ENCODE measurements around the gene KLHL21.

The KLHL21 gene

GRCh38 chr1:6599141-6599975 lies 3.3 kb downstream of the KLHL21 start:
- peak; percentile 67 for DNase-seq

DNA sequence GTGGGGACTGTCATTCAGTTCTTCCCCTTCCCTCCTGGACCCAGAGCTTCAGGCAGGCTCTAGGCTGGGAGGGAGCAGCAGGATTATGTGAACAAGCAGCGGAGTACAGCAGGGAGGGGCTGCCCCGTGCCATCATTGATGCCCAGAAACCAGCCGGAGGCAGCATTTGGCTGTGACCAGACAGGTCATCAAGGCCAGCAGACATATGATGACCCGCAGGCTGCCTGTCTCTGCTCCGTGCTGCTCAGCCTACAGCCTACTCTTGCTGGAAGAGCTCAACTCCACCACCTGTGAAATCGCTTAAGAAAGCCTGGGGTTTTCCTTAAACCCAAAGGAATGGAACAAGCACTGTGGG lies 4.9 kb downstream of the KLHL21 start:
- no peak for DNase-seq

DNA sequence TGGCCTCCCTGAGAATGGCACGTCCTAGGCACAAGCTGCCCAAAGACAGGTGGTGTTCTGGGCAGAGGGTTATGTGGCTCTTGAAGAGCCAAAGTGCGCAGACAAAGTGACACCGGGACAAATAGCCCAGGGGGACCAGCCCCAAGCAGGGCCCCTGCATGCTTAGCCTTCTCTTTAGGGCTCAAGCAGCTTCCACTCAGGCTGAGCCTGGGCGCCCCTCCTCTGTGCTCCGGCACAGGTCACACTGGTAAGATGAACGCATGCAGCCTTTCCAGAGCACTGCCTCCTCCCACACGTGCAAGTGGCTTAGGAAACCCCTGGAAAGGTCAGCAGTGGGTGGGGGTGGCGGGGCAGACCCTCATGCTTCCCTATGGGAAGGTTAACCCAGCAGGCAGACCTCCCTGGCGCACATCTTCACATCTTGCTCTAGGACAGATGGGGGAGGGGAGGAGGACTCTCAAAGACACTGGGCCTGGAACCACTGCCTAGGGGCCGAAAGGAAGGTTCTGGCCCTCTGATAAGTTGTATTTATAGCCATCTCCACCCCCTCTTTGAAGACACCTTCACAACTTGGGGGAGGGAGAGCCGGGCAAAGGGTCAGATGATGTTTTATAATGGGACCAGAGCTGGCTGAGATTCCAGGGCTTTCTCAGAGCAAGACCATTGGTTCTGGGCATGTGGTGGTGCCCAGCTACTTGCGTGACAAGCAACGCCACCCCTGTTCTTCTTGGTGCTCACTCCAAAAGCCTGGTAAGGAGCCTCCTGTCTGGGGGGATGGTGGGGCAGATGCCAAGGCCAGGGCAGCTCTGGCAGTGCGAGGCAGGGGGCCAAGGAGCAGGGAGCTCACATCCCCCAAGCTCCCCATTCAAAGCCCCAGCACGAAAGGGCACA lies 5.5 kb downstream of the KLHL21 start:
- no peak for DNase-seq

DNA sequence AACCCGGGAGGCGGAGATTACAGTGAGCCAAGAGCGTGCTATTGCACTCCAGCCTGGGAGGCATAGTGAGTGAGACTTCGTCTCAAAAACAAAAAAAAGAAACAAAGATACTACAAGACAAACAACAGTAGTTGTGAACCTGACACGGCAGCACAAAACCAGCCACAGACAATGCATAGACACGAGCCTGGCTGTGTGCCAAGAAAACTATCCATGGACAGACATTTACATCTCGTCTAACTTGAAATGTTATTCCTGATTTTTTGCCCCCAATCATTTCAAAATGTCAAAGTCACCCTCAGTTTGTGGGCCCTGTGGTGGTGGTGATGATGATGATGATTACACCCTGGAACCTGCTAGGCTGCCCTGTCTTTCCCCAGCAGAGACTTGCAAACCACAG lies 6.3 kb downstream of the KLHL21 start:
- DNase-seq, result no peak

GRCh38 chr1:6594977-6595740 lies 7.5 kb downstream of the KLHL21 start:
- DNase-seq, result no peak

- DNase-seq, result no peak
Observed at GRCh38 chr1:6593810-6594209, 8.9 kb downstream of the KLHL21 start.

DNA sequence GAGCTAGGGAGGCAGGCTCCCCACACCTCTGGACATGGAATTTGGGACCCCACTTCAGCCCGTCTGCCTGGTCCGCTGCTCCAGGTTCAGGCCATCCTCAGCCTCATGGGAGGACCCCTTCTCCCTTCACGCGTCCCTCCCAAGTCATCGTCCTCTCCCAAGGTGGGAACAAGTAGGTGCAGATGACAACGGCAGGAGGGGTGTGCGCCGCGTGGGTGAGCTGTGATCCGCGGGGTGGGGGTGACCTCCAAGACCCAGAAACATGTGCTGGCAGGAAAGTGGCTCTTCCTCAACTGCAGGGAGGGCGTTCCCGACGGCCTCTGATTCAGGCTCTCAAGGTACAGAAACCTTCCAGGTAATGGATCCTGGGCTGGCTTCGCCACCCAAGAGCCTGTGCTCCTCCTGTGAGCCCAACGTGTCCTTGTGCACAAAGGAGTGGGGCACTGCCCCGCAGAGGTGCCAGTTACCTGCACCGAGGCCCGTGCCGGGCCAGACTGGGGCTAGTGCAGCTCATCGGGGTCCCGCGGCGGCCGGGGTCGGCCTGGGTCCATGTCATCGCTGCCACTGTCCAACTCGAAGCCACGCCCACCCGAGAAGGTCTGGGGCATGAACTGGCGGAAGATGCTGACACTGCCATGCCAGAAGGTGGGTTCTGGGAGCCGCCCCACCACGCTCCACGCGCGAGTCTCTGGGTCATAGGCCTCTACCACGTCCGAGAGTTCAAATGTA lies 9.6 kb downstream of the KLHL21 start:
- no peak for DNase-seq

DNA sequence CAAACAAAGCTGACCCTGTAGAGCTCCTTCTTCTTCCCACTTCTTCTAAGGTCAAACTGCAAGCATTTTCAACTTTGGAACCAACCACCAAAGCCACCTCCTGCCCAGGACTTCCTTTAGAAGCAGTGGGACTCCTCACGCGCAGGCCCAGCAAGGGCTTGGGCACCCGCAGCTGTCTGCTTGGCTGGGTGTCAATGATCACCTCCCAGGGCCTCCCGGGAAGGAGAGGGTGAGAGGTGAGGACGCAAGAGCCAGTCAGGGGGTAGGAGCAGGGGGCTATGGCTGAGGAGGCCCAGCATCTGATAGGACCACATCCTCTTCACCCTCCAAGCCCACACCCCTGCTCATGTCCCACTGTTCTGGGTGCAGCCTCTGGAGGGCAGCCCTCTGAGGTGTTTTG lies 10.2 kb downstream of the KLHL21 start:
- DNase-seq, result no peak

- no peak for DNase-seq
Observed at GRCh38 chr1:6591644-6592043, 11.0 kb downstream of the KLHL21 start.

DNA sequence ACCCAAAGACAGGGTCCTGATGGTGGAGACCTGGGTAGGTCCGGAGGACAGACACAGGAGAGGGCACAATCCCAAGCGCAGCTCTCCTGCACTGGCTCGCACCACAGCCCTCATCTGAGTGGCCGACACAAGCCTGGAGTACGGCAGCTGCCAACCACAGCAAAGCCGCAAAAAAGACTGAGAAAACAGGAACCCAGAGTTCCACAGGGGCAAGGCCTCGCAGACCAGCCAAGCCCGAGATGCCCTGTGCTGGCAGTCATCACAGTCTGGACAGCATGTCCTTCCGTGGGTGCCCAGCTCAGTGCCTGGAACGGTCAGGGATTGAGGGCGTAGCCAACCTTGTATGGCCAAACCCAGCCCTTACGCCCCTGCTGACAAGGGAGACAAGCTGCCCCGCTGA lies 11.4 kb downstream of the KLHL21 start:
- DNase-seq, result no peak

- no peak for DNase-seq
Observed at GRCh38 chr1:6590046-6590445, 12.6 kb downstream of the KLHL21 start.

DNA sequence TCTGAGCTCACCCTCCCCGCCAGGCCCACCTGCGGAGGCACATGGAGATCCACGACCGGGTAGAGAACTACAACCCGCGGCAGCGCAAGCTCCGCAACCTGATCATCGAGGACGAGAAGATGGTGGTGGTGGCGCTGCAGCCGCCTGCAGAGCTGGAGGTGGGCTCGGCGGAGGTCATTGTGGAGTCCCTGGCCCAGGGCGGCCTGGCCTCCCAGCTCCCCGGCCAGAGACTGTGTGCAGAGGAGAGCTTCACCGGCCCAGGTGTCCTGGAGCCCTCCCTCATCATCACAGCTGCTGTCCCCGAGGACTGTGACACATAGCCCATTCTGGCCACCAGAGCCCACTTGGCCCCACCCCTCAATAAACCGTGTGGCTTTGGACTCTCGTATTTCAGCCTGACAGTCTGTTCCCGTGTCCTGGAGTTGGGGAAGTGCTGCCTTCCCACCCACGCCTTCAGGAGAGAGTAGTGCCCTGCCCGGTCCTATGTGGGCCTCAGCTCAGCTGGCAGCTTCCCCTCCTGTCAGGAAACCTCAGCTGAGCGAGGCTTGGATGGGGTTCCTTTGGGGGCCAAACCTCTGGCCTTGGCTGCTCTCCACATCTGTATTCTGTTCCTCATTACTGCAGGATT lies 13.7 kb downstream of the KLHL21 start:
- DNase-seq, result no peak

DNA sequence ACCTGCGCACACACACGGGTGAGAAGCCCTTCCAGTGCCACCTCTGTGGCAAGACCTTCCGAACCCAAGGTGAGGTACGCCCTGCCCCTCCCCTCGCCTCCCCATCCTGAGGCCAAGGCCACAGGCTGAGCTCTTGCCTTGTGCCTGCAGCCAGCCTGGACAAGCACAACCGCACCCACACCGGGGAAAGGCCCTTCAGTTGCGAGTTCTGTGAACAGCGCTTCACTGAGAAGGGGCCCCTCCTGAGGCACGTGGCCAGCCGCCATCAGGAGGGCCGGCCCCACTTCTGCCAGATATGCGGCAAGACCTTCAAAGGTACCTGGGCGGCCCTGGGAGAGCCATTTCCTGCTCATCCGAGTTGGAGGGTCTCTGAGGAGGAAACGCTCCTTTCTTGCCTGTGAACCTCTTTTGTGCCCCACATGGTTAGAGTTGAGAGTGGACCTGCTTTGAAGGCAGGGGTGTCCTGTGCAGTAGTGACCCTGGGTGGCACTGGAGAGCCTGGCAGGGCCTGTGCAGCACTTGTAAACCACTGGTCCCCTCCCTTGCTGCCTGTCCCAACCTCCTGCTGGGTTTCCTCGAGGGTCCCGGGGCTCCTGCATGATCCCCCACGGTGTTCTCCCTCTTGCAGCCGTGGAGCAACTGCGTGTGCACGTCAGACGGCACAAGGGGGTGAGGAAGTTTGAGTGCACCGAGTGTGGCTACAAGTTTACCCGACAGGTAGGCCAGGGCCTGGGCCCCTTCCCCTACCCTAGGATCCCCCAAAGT lies 14.4 kb downstream of the KLHL21 start:
- DNase-seq, result no peak

GRCh38 chr1:6587261-6588005 lies 15.2 kb downstream of the KLHL21 start:
- DNase-seq, result no peak

- no peak for DNase-seq
Observed at GRCh38 chr1:6586404-6586816, 16.3 kb downstream of the KLHL21 start.

- DNase-seq, result no peak
Observed at GRCh38 chr1:6585841-6586240, 16.8 kb downstream of the KLHL21 start.

DNA sequence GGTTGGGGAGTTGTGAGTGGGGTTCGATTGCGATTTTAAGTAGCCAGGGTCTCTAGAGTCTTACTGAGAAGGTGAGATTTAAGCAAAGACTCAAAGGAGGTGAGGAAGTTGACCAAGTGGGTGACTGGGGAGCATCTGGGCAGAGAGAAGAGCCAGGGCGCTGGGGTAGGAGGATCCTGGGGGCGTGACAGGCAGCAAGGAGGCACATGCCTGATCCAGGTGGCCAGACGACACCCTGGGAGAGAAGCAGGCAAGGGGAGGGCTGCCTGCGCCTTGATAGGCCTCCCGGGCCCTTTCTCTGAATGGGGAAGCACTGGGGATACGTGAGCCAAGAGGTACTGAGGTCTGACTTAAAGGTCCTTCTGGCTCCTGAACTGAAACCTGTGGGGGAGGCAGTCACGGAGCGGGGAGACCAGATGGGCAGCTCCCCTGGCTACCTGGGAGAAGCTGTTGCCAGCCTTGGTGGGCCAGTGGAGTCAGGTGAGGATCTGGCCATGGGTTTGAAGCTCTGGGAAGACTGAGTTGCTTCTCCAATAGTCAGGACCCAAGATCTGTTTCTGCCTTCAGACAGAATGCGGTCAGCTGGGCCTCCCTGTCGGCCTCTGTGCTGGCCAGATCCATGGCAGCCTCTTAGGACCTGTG lies 17.5 kb downstream of the KLHL21 start:
- DNase-seq, result no peak

GRCh38 chr1:6584126-6585080 lies 18.3 kb downstream of the KLHL21 start:
- DNase-seq, result no peak

DNA sequence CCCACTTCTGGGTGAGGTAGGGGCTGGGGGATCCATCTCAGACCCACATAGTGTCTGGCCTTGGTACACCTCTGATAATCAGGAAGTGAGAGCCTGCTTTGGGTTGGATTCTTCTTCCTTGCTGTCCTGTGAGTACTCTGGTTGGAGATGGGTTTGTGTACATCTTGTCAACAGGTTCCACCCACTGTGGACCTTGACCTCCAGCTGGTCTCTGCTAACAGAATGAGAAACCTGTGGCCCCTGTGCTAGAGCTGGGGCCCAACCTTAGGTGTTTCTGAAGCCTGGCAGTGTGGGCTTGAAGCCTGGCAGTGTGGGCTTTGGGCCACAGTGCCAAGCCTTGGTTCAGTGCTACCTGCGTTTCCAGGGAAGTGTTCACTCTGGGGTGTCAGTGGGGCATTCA lies 20.3 kb downstream of the KLHL21 start:
- no peak for DNase-seq
